Measurements from ENCODE around the gene U2SURP. TPM values are rescaled to one million over a fixed set of nuclear protein-coding genes. Genes with fewer than 3 reads are reported as not detected.

Gene U2SURP
- total RNA-seq, 3 donors from 2014 or later, result 62.4 to 75.5 (median 70.2) TPM

DNA sequence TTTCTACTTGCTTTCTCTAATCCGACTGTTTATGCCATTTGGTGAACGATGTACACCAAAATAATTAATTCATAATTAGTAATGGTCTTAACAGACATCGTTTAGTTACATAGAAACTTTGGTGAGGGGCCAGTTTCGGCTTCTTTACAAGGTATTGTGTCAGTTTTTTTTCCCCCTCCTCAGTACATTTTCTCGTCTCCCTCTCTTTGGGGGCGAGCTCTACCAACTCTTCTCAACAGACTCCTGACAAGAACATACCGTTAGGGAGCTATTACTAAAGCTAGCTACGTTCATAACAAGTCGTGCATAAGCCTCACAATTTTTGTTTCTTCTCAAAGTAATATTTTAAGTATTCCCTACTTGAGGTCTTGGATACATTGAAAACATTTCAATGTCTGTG is 1.4 kb downstream of the U2SURP start:
- intact Hi-C loops (cut with DNase I, micrococcal nuclease), result no loop called here
- Histone ChIP-seq H3K36me3 (ENCODE audit: low read depth) (no peaks in the 10 kb centered on the region), H3K4me3 (no peak overlapping the region), H3K4me1 (ENCODE audit: low read depth) (peaks cover 19% of the 10 kb centered on the region), H3K9me3 (no peaks in the 10 kb centered on the region)
- ATAC-seq (no peak), DNase-seq (no peak)
- TF ChIP-seq, protein P1, sequence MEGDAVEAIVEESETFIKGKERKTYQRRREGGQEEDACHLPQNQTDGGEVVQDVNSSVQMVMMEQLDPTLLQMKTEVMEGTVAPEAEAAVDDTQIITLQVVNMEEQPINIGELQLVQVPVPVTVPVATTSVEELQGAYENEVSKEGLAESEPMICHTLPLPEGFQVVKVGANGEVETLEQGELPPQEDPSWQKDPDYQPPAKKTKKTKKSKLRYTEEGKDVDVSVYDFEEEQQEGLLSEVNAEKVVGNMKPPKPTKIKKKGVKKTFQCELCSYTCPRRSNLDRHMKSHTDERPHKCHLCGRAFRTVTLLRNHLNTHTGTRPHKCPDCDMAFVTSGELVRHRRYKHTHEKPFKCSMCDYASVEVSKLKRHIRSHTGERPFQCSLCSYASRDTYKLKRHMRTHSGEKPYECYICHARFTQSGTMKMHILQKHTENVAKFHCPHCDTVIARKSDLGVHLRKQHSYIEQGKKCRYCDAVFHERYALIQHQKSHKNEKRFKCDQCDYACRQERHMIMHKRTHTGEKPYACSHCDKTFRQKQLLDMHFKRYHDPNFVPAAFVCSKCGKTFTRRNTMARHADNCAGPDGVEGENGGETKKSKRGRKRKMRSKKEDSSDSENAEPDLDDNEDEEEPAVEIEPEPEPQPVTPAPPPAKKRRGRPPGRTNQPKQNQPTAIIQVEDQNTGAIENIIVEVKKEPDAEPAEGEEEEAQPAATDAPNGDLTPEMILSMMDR (IDR thresholded peaks at IDR 0.05), result no peak

DNA sequence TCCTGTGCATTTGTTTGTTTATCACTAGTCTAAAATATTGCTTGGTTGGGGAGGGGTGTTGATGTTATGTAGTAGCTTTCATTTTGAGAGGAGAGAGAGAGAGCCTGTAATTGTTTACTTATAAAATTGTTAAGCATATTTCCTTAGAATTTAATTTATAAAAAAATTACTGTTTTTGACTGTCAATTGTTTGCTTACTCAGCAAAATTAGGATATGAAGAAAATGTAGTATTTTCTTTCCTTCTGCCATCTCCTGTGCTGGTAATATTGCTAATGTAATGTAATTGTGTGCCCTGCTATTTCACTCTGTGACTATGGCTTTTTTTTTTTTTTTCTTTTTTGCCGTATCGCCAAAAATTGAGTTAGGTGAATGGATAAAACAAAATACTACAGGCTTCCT is 3.5 kb downstream of the U2SURP start:
- DNase-seq, result no peak

DNA sequence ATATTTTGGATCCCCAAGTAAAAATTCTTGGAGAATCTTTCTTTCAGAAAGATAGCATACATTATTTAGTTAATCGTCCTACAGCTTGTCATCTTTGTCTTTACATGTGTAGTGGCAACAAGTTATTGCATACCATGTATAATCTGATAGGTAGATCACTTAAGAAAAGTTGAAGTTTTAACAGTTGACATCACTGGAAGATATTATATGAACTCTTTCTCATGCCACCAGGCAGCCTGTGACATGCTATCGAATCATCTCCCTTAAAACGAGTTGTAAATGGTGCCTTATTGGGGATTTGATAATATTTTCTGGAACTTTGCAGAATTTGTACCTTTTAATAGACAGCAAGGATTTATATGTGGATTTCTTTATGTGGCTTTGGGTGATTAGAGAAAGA is 8.7 kb downstream of the U2SURP start:
- TF ChIP-seq, protein P1 (IDR thresholded peaks at IDR 0.05), result no peak
- Histone ChIP-seq H3K4me1 (ENCODE audit: low read depth) (peaks cover 5% of the 10 kb centered on the region), H3K9me3 (no peaks in the 10 kb centered on the region), H3K36me3 (ENCODE audit: low read depth) (no peaks in the 10 kb centered on the region), H3K4me3 (no peak overlapping the region)
- ATAC-seq (no peak), DNase-seq (no peak)
- intact Hi-C loops (cut with DNase I, micrococcal nuclease), result no loop called here

More for the DNA sequence above, 3.5 kb downstream of the U2SURP start:
- no peak overlapping the region for H3K4me3 ChIP-seq
- H3K9me3 ChIP-seq, result no peaks in the 10 kb centered on the region
- intact Hi-C loops (cut with DNase I, micrococcal nuclease), result no loop called here
- H3K4me1 ChIP-seq (ENCODE audit: low read depth), result peaks cover 22% of the 10 kb centered on the region
- H3K36me3 ChIP-seq (ENCODE audit: low read depth), result no peaks in the 10 kb centered on the region
- TF ChIP-seq, protein P1 (IDR thresholded peaks at IDR 0.05), result no peak
- ATAC-seq, result no peak

DNA sequence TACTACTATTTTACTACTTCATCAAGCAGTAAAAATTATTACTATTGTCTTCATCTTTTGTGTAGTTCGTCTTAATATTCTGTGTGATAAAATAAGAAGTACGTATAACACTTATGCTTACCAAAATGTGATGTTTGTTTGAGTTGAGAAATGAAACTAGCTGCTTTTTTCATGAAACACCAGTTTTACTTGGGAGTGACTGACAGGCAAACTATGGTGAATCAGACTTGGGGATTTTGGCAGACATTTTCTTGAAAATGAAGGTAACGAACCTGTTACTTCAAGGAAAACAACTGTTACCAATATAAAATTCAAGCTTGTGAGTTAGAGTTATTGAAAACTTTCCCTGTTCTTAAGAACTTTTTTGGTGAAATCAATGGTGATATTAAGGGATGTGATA is 10.3 kb downstream of the U2SURP start:
- no peaks in the 10 kb centered on the region for H3K9me3 ChIP-seq
- H3K4me3 ChIP-seq, result no peak overlapping the region
- DNase-seq (no peak), ATAC-seq (no peak)
- peaks cover 3% of the 10 kb centered on the region for H3K4me1 ChIP-seq (ENCODE audit: low read depth)
- TF ChIP-seq, protein P1 (IDR thresholded peaks at IDR 0.05), result no peak
- intact Hi-C loops (cut with DNase I, micrococcal nuclease), result no loop called here
- no peaks in the 10 kb centered on the region for H3K36me3 ChIP-seq (ENCODE audit: low read depth)

DNA sequence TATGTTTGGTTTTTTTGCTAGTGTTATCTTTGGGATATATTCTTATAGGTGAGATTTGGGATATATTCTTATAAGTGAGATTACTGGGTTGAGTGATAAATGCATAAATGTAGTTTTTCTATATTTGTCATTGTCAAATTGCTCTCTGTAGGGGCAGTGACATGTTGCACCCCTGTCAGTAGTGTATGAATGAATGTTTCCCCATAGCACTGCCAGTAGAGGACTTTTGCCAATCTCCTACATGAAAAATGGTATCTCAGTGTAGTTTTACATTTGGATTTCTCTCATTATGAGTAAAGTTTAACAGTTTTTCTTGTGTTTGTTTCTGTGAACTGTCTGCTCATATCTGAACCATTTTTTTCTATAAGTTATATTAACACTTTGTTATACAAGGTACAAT is 13.6 kb downstream of the U2SURP start:
- DNase-seq (no peak), ATAC-seq (no peak)
- H3K4me3 ChIP-seq, result no peak overlapping the region
- no peaks in the 10 kb centered on the region for H3K4me1 ChIP-seq (ENCODE audit: low read depth)
- TF ChIP-seq, protein P1 (IDR thresholded peaks at IDR 0.05), result no peak
- no peaks in the 10 kb centered on the region for H3K36me3 ChIP-seq (ENCODE audit: low read depth)
- H3K9me3 ChIP-seq, result no peaks in the 10 kb centered on the region
- intact Hi-C loops (cut with DNase I, micrococcal nuclease), result no loop called here

DNA sequence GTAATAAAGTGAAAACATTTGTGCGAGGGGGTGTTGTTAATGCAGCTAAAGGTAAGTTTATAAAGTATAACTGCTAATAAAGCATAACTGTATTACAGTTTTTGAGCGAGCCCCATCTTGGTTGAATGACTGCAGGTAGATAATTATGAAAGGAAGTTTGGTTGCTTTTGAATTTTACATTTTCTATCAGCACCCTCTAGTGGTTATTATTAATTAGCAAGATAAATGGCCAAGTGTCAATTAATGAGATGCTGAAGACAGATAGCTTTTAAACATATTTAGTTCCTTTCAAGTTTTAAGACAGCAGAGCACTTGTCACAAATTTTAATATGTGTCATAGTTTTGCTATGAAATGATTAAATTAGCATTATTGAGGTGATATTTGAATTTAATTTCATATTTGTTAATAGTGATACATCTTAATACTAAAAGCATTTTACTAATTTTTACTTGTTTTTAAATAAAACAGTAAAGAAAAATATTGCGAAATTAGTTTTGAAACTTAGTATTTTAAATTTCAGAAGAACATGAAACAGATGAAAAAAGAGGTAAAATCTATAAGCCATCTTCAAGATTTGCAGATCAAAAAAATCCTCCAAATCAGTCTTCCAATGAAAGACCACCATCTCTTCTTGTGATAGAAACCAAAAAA is 15.1 kb downstream of the U2SURP start:
- H3K4me1 ChIP-seq (ENCODE audit: low read depth), result no peaks in the 10 kb centered on the region
- DNase-seq, result no peak
- no peaks in the 10 kb centered on the region for H3K9me3 ChIP-seq
- no peak for ATAC-seq
- no peak overlapping the region for H3K4me3 ChIP-seq
- intact Hi-C loops (cut with DNase I, micrococcal nuclease), result no loop called here
- H3K36me3 ChIP-seq (ENCODE audit: low read depth), result no peaks in the 10 kb centered on the region
- TF ChIP-seq, protein P1 (IDR thresholded peaks at IDR 0.05), result no peak

Measured in mucosa of descending colon (tissue), 3 donors.